H1 (cell line): ENCODE measurements around the gene CHD3.

Experiments used
- CEBPB ChIP-seq: IDR thresholded peaks from 2 replicates; pipeline ENCODE4 v1.6.1; 2012; ENCODE audit warnings: low read depth, low read length
- GABPA ChIP-seq: IDR thresholded peaks from 2 replicates; pipeline ENCODE4 v1.6.1; 2011; ENCODE audit warnings: mild to moderate bottlenecking, low read length, moderate library complexity, borderline replicate concordance; ENCODE audit not compliant: insufficient read depth
- JUND ChIP-seq: IDR thresholded peaks from 2 replicates; pipeline ENCODE4 v1.6.1; 2011; ENCODE audit warnings: mild to moderate bottlenecking, improper control_type of control experiment, low read length
- POLR2A ChIP-seq, 2 experiments: IDR thresholded peaks; 1 replicate in 1 of 2; 2 replicates in 1 of 2; pipeline ENCODE4 v1.6.1; 2011; ENCODE audit warnings: low read depth in 2 of 2, low read length in 2 of 2, mild to moderate bottlenecking in 2 of 2; ENCODE audit errors: control extremely low read depth in 1 of 2
- POLR2AphosphoS5 ChIP-seq: IDR thresholded peaks from 2 replicates; pipeline ENCODE4 v1.6.1; 2011; ENCODE audit warnings: low read depth, low read length
- SIN3A ChIP-seq, 2 experiments: IDR thresholded peaks in 1 of 2; conservative IDR thresholded peaks in 1 of 2; 2 replicates each; pipeline ENCODE4 v1.6.1; 2011 to 2012; ENCODE audit warnings: low read length in 2 of 2, improper control_type of control experiment in 1 of 2, low read depth in 1 of 2, mild to moderate bottlenecking in 1 of 2
- TCF12 ChIP-seq: IDR thresholded peaks from 2 replicates; pipeline ENCODE4 v1.6.1; 2011; ENCODE audit warnings: low read depth, mild to moderate bottlenecking, low read length
- TEAD4 ChIP-seq: IDR thresholded peaks from 2 replicates; pipeline ENCODE4 v1.6.1; 2012; ENCODE audit warnings: low read depth, low read length, inconsistent platforms, mixed read lengths
- TF ChIP-seq, protein P1 (sequence below), 3 experiments: IDR thresholded peaks; 1 replicate in 2 of 3; 2 replicates in 1 of 3; pipeline versions ENCODE4 v1.5.1 to v1.6.1; 2011; ENCODE audit warnings: low read length in 3 of 3, mild to moderate bottlenecking in 3 of 3, inconsistent platforms in 2 of 3, low read depth in 1 of 3, moderate library complexity in 1 of 3; ENCODE audit not compliant: insufficient read depth in 1 of 3; ENCODE audit errors: control extremely low read depth in 1 of 3

DNA sequence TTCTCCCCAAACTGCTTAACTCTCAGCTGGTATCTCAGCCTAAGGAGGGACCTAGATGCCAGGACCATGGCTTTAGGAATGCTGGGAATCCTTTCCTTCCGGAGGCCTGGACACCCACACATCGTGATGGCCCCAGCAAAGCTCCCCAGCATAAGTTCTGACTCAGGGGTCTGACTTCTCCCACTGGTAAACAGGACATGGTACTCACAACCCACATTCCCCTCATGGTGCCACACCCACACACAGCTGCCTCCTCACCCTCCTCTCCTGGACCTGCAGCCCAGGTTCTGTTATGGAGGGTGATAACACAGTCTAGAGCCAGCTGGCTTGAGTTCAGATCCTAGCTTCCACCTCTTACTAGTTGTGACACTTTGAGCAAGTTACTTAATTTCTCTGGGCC, 28.2 kb downstream of the CHD3 start:
- TF ChIP-seq SIN3A (conservative IDR thresholded peaks at IDR 0.05 in 1 of 2, IDR thresholded peaks at IDR 0.05 in 1 of 2; ENCODE audit: low read depth in 1 of 2, low read length in 2 of 2) (no peak), JUND (no peak), CEBPB (no peak), POLR2A (IDR thresholded peaks at IDR 0.05; ENCODE audit: control extremely low read depth in 1 of 2, low read depth in 2 of 2, low read length in 2 of 2) (no peak), GABPA (no peak), POLR2AphosphoS5 (no peak), TCF12 (no peak), TEAD4 (no peak)
- TF ChIP-seq, protein P1, sequence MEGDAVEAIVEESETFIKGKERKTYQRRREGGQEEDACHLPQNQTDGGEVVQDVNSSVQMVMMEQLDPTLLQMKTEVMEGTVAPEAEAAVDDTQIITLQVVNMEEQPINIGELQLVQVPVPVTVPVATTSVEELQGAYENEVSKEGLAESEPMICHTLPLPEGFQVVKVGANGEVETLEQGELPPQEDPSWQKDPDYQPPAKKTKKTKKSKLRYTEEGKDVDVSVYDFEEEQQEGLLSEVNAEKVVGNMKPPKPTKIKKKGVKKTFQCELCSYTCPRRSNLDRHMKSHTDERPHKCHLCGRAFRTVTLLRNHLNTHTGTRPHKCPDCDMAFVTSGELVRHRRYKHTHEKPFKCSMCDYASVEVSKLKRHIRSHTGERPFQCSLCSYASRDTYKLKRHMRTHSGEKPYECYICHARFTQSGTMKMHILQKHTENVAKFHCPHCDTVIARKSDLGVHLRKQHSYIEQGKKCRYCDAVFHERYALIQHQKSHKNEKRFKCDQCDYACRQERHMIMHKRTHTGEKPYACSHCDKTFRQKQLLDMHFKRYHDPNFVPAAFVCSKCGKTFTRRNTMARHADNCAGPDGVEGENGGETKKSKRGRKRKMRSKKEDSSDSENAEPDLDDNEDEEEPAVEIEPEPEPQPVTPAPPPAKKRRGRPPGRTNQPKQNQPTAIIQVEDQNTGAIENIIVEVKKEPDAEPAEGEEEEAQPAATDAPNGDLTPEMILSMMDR (IDR thresholded peaks at IDR 0.05; ENCODE audit: control extremely low read depth in 1 of 3, insufficient read depth in 1 of 3, low read depth in 1 of 3, low read length in 3 of 3): no peak
